H1 (cell line): ENCODE measurements around the gene LILRB2. TPM values are rescaled to one million over a fixed set of nuclear protein-coding genes. Genes with fewer than 3 reads are reported as not detected.

Experiments used
- CTCF ChIA-PET: fragments of 300-600 bp; sonication (Branson Sonifier 250); formaldehyde crosslinking; loops from one replicate; lab custom pipeline; 2021; ENCODE audit not compliant: partially characterized antibody; lab: Charles Lee
- POLR2A ChIA-PET: fragments of 300-600 bp; sonication (Branson Sonifier 250); formaldehyde crosslinking; loops from one replicate; lab custom pipeline; 2021; ENCODE audit warnings: inconsistent platforms; ENCODE audit not compliant: partially characterized antibody; lab: Charles Lee
- DNase-seq, 2 experiments: peaks; one replicate each; pipeline versions ENCODE4 v3.0.0 to v3.0.0-alpha.2; 2010 to 2022; ENCODE audit warnings: low spot score in 2 of 2, low read depth in 1 of 2, mixed read lengths in 1 of 2
- FAIRE-seq: peaks from 2 replicates; lab custom pipeline; 2011; peaks lifted over from hg19 to GRCh38; lab: Jason Lieb, UNC
- H2AFZ ChIP-seq: 2 replicates; pipeline ENCODE4 v1.8.1; 2012; ENCODE audit warnings: low read length, inconsistent platforms
- H2AK5ac ChIP-seq: 2 replicates; pipeline ENCODE4 v1.6.1; 2013; ENCODE audit warnings: low read depth, low read length
- H2BK120ac ChIP-seq: replicated peaks from 2 replicates; pipeline ENCODE3; 2013; ENCODE audit warnings: low read depth, low read length, inconsistent platforms
- H2BK12ac ChIP-seq: 2 replicates; pipeline ENCODE4 v1.6.1; 2013; ENCODE audit warnings: low read depth, low read length
- H2BK15ac ChIP-seq: 2 replicates; pipeline ENCODE4 v1.6.1; 2013; ENCODE audit warnings: low read length
- H2BK20ac ChIP-seq: 2 replicates; pipeline ENCODE4 v1.6.1; 2013; ENCODE audit warnings: low read length
- H2BK5ac ChIP-seq: 2 replicates; pipeline ENCODE4 v1.6.1; 2013; ENCODE audit warnings: low read depth, low read length
- H3K14ac ChIP-seq: 2 replicates; pipeline ENCODE4 v1.6.1; 2013; ENCODE audit warnings: inconsistent platforms; ENCODE audit not compliant: insufficient read length
- H3K18ac ChIP-seq: 2 replicates; pipeline ENCODE4 v1.6.1; 2013; ENCODE audit warnings: low read length; ENCODE audit errors: extremely low read depth
- H3K23ac ChIP-seq: 2 replicates; pipeline ENCODE4 v1.6.1; 2013; ENCODE audit warnings: inconsistent platforms; ENCODE audit not compliant: insufficient read length
- H3K23me2 ChIP-seq: 2 replicates; pipeline ENCODE4 v1.6.1; 2013; ENCODE audit warnings: low read depth, low read length
- H3K27ac ChIP-seq: 2 replicates; pipeline ENCODE4 v1.6.1; 2011; ENCODE audit warnings: low read depth, low read length, inconsistent platforms
- H3K27me3 ChIP-seq, 4 experiments: replicated peaks in 1 of 4; 1 replicate in 1 of 4; 2 replicates in 3 of 4; pipeline versions ENCODE4 v1.6.1 to v1.8.1; 2011 to 2013; ENCODE audit warnings: low read length in 3 of 4, mild to moderate bottlenecking in 3 of 4, inconsistent platforms in 2 of 4, mixed read lengths in 2 of 4, moderate library complexity in 1 of 4; ENCODE audit not compliant: control insufficient read depth in 3 of 4, insufficient read depth in 3 of 4; ENCODE audit errors: extremely low read depth in 1 of 4
- H3K36me3 ChIP-seq, 4 experiments: 2 replicates each; pipeline versions ENCODE4 v1.6.1 to v1.8.1; 2011 to 2013; ENCODE audit warnings: mild to moderate bottlenecking in 4 of 4, low read length in 3 of 4, moderate library complexity in 2 of 4, control low read depth in 1 of 4, inconsistent platforms in 1 of 4; ENCODE audit not compliant: insufficient read depth in 4 of 4, control insufficient read depth in 2 of 4
- H3K4ac ChIP-seq: replicated peaks from 2 replicates; pipeline ENCODE3; 2013; ENCODE audit warnings: low read length, low read depth, mixed read lengths, inconsistent platforms; ENCODE audit not compliant: insufficient read length
- H3K4me1 ChIP-seq, 4 experiments: replicated peaks in 1 of 4; 1 replicate in 1 of 4; 2 replicates in 3 of 4; pipeline versions ENCODE4 v1.6.1 to v1.8.1; 2011 to 2013; ENCODE audit warnings: low read length in 3 of 4, inconsistent platforms in 2 of 4, mixed read lengths in 1 of 4; ENCODE audit not compliant: insufficient read depth in 4 of 4, control insufficient read depth in 3 of 4
- H3K4me2 ChIP-seq, 2 experiments: 2 replicates each; pipeline versions ENCODE4 v1.6.1 to v1.8.1; 2011 to 2013; ENCODE audit warnings: low read depth in 2 of 2, low read length in 2 of 2, control low read depth in 1 of 2, inconsistent platforms in 1 of 2, mild to moderate bottlenecking in 1 of 2; ENCODE audit not compliant: insufficient read depth in 1 of 2
- H3K4me3 ChIP-seq, 4 experiments: fragments of 200-600, 300-600 bp in 1 of 4; sonication (generic), shearing (Covaris generic), sonication (Bioruptor Twin) in 1 of 4; 2 replicates each; pipeline versions ENCODE4 v1.5.1 to v1.8.1; 2011 to 2016; ENCODE audit warnings: low read length in 4 of 4, low read depth in 3 of 4, control low read depth in 2 of 4, inconsistent platforms in 2 of 4, mild to moderate bottlenecking in 2 of 4, mixed read lengths in 1 of 4, moderate library complexity in 1 of 4; ENCODE audit not compliant: insufficient read depth in 2 of 4; ENCODE audit errors: extremely low read depth in 1 of 4
- H3K56ac ChIP-seq: replicated peaks from 2 replicates; pipeline ENCODE3; 2013; ENCODE audit warnings: low read depth, mild to moderate bottlenecking, mixed read lengths, low read length, inconsistent platforms; ENCODE audit not compliant: insufficient read length
- H3K79me1 ChIP-seq: 2 replicates; pipeline ENCODE4 v1.6.1; 2013; ENCODE audit warnings: low read depth, low read length, control low read depth
- H3K79me2 ChIP-seq, 2 experiments: 2 replicates each; pipeline versions ENCODE4 v1.6.1 to v1.8.1; 2012 to 2013; ENCODE audit warnings: low read length in 2 of 2, mild to moderate bottlenecking in 2 of 2, inconsistent platforms in 1 of 2; ENCODE audit not compliant: insufficient read depth in 2 of 2, control insufficient read depth in 1 of 2
- H3K9ac ChIP-seq, 4 experiments: replicated peaks in 1 of 4; 1 replicate in 1 of 4; 2 replicates in 3 of 4; pipeline versions ENCODE4 v1.6.1 to v1.8.1; 2011 to 2013; ENCODE audit warnings: low read depth in 3 of 4, low read length in 3 of 4, control low read depth in 2 of 4, mild to moderate bottlenecking in 2 of 4, moderate library complexity in 2 of 4, inconsistent platforms in 1 of 4; ENCODE audit errors: extremely low read depth in 1 of 4
- H3K9me3 ChIP-seq, 2 experiments: 2 replicates each; pipeline versions ENCODE4 v1.6.1 to v1.8.1; 2012 to 2013; ENCODE audit warnings: mild to moderate bottlenecking in 2 of 2, moderate library complexity in 2 of 2, control low read depth in 1 of 2, inconsistent platforms in 1 of 2, low read depth in 1 of 2, low read length in 1 of 2, mixed read lengths in 1 of 2; ENCODE audit not compliant: insufficient read depth in 2 of 2
- H4K20me1 ChIP-seq, 2 experiments: replicated peaks in 1 of 2; 2 replicates each; pipeline versions ENCODE3 to v1.8.1; 2011 to 2013; ENCODE audit warnings: inconsistent platforms in 2 of 2, low read length in 2 of 2, mild to moderate bottlenecking in 1 of 2; ENCODE audit not compliant: insufficient read depth in 2 of 2, control insufficient read depth in 1 of 2
- H4K5ac ChIP-seq: 2 replicates; pipeline ENCODE4 v1.6.1; 2013; ENCODE audit warnings: low read length, low read depth, mixed read lengths, inconsistent platforms; ENCODE audit not compliant: insufficient read length
- H4K8ac ChIP-seq: 2 replicates; pipeline ENCODE4 v1.8.0; 2013; ENCODE audit warnings: mild to moderate bottlenecking, moderate library complexity, low read length, inconsistent platforms; ENCODE audit not compliant: insufficient read depth; ENCODE audit errors: extremely low read depth
- H4K91ac ChIP-seq: replicated peaks from 2 replicates; pipeline ENCODE3; 2013; ENCODE audit warnings: low read length, mixed read lengths, inconsistent platforms; ENCODE audit not compliant: insufficient read length
- CTCF ChIP-seq, 3 experiments: IDR thresholded peaks; 1 replicate in 2 of 3; 2 replicates in 1 of 3; pipeline versions ENCODE4 v1.5.1 to v1.6.1; 2011; ENCODE audit warnings: low read length in 3 of 3, mild to moderate bottlenecking in 3 of 3, inconsistent platforms in 2 of 3, low read depth in 1 of 3, moderate library complexity in 1 of 3; ENCODE audit not compliant: insufficient read depth in 1 of 3; ENCODE audit errors: control extremely low read depth in 1 of 3
- EGR1 ChIP-seq: IDR thresholded peaks from 2 replicates; pipeline ENCODE4 v1.6.1; 2011; ENCODE audit warnings: low read depth, low read length, borderline replicate concordance
- FOSL1 ChIP-seq: IDR thresholded peaks from 2 replicates; pipeline ENCODE4 v1.6.1; 2011; ENCODE audit warnings: mild to moderate bottlenecking, low read depth, low read length, moderate library complexity; ENCODE audit not compliant: insufficient read depth
- WGBS, 2 experiments: shearing (Covaris generic) in 1 of 2; methylation state at CpG; one replicate each; pipeline versions ENCODE4 v1.1.6 to v1.1.7; 2013 to 2015; ENCODE audit warnings: low lambda C conversion rate in 2 of 2, mixed read lengths in 2 of 2, inconsistent platforms in 1 of 2, low coverage in 1 of 2, missing lambda C conversion rate in 1 of 2; ENCODE audit not compliant: insufficient replicate concordance in 2 of 2, insufficient coverage in 1 of 2, insufficient read length in 1 of 2; ENCODE audit errors: extremely low coverage in 1 of 2, missing lambda C conversion rate in 1 of 2; 5-methylcytosine and 5-hydroxymethylcytosine counted together
- polyA plus RNA-seq, 7 experiments: library from polyadenylated mRNA; depleted of rRNA in 3 of 7; stranded (reverse) in 5 of 7; unstranded in 2 of 7; fragments of >200 nt in 5 of 7; fragments of 200-250 nt in 2 of 7; gene quantifications; 1 replicate in 5 of 7; 2 replicates in 1 of 7; 4 replicates in 1 of 7; pipeline versions ENCODE4 v1.2.1 to v1.2.3, GENCODE V29; 2011 to 2013; ENCODE audit warnings: missing spikeins in 2 of 7, mixed read lengths in 2 of 7
- total RNA-seq: library from RNA; stranded (reverse); fragmentation: NEBNext Ultra II Directional; extraction: Animal tissue kit (Norgen Biotek cat#: 25700); gene quantifications from 2 replicates; pipeline ENCODE4 v1.2.1, GENCODE V29; 2021

Gene LILRB2
- total and polyA plus RNA-seq, 2 of the 8 experiments (the other 6 are each of a cell fraction or from before 2014, with no cell fraction given) = not detected

DNA sequence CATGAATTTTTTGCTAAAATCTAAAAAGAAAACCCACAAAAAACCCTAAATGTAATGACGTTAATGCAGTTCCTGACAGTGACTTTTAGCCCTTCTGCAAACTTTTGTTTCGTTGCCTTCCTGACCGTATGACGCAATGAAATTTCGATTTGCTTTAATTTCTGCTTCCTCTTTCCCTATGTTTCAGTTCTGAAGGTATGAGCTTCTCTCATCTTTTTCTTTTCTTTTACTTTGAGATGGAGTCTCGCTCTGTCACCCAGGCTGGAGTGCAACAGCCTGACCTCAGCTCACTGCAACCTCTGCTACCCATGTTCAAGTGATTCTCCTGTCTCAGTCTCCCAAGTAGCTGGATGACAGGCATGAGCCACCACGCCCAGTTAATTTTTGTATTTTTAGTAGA, 38.1 kb upstream of the LILRB2 start:
- Histone ChIP-seq H3K23me2 (no peaks in the 10 kb centered on the region), H2BK12ac (no peak overlapping the region), H3K4me3 (no peak overlapping the region), H3K9me3 (peaks cover 7 to 15% of the 10 kb centered on the region in 2 experiments; a peak in 2 of 4 replicates), H3K4ac (no peak overlapping the region), H3K9ac (no peak overlapping the region), H4K91ac (no peak overlapping the region), H4K20me1 (no peaks in the 10 kb centered on the region), H4K5ac (no peak overlapping the region), H3K27ac (no peak overlapping the region), H2AK5ac (no peak overlapping the region), H2BK20ac (no peak overlapping the region), H3K4me2 (no peak overlapping the region), H2AFZ (no peak overlapping the region), H2BK5ac (no peak overlapping the region), H2BK15ac (no peak overlapping the region), H3K56ac (no peak overlapping the region), H4K8ac (no peak overlapping the region), H3K79me2 (no peaks in the 10 kb centered on the region), H3K4me1 (peaks cover 0 to 3% (median 0%) of the 10 kb centered on the region in 4 experiments; a peak in 2 of 7 replicates), H3K36me3 (no peaks in the 10 kb centered on the region), H3K14ac (no peak overlapping the region), H2BK120ac (no peak overlapping the region), H3K23ac (no peak overlapping the region), H3K79me1 (no peaks in the 10 kb centered on the region), H3K18ac (no peak overlapping the region), H3K27me3 (no peaks in the 10 kb centered on the region)
- CTCF ChIA-PET = no interaction called here
- WGBS, 2 experiments = 88% methylated on average over 7 of the region's 7 CpGs; no CpG with 5 or more reads in 1 of the 2 experiments
- DNase-seq (no peak), FAIRE-seq (no peak)
- POLR2A ChIA-PET = no interaction called here
- TF ChIP-seq CTCF (IDR thresholded peaks at IDR 0.05; ENCODE audit: control extremely low read depth in 1 of 3, insufficient read depth in 1 of 3, low read depth in 1 of 3, low read length in 3 of 3) = no peak
- TF ChIP-seq FOSL1 = no peak
- no peak for TF ChIP-seq EGR1
